ENCODE results near the gene NRARP. TPM values are rescaled to one million over a fixed set of nuclear protein-coding genes. Genes with fewer than 3 reads are reported as not detected.

NRARP gene
- total RNA-seq, 1 donor from 2014 or later, result 20.7 TPM

DNA sequence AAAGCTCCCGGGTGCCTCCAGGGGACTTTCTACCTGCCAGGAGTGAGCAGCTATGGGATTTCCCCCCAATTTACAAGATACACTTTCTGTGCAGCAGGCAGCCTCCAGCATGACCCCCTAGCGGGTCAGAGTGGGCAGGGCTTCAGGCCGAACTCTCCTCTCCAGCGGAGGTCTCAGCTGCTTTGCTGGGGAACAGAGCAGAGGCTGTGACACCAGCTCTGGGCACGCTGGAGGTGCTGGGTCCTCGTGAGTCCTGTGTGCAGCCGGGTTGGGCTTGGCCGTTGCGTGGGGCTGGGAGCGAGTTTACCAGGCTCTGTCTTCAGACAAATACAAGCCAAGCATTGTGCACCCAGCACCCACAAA, 2.9 kb downstream of the NRARP start:
- H3K27me3 ChIP-seq, result peaks cover 63% of the 10 kb centered on the region
- H2AFZ ChIP-seq (replicated peaks), result no peak overlapping the region
- peaks cover 49% of the 10 kb centered on the region for H3K4me1 ChIP-seq
- no peaks in the 10 kb centered on the region for H3K36me3 ChIP-seq
- peak overlapping the region; percentile 83 for H3K4me3 ChIP-seq
- H3K4me3 Mint-ChIP-seq, result peak overlapping the region; percentile 80
- peaks cover 46% of the 10 kb centered on the region for H3K4me1 Mint-ChIP-seq
- H3K27ac Mint-ChIP-seq, result no peak overlapping the region
- DNase-seq (ENCODE audit: low spot score), result peak; percentile 74
- no peak for TF ChIP-seq EZH2phosphoT487 (IDR thresholded peaks at IDR 0.05)
- TF ChIP-seq, protein P1, sequence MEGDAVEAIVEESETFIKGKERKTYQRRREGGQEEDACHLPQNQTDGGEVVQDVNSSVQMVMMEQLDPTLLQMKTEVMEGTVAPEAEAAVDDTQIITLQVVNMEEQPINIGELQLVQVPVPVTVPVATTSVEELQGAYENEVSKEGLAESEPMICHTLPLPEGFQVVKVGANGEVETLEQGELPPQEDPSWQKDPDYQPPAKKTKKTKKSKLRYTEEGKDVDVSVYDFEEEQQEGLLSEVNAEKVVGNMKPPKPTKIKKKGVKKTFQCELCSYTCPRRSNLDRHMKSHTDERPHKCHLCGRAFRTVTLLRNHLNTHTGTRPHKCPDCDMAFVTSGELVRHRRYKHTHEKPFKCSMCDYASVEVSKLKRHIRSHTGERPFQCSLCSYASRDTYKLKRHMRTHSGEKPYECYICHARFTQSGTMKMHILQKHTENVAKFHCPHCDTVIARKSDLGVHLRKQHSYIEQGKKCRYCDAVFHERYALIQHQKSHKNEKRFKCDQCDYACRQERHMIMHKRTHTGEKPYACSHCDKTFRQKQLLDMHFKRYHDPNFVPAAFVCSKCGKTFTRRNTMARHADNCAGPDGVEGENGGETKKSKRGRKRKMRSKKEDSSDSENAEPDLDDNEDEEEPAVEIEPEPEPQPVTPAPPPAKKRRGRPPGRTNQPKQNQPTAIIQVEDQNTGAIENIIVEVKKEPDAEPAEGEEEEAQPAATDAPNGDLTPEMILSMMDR (IDR thresholded peaks at IDR 0.05), result peak; percentile 4
- peaks cover 48% of the 10 kb centered on the region for H4K20me1 ChIP-seq (ENCODE audit: low read depth)
- H3K9me3 Mint-ChIP-seq, result peaks cover 2% of the 10 kb centered on the region
- peak overlapping the region; percentile 99 for H3K4me2 ChIP-seq
- no peaks in the 10 kb centered on the region for H3K9me3 ChIP-seq (ENCODE audit: low read depth)
- H3K27ac ChIP-seq, result no peak overlapping the region
- H3K9ac ChIP-seq, result no peak overlapping the region
- H3K79me2 ChIP-seq (ENCODE audit: low read depth), result peaks cover 18% of the 10 kb centered on the region
- peaks cover 10% of the 10 kb centered on the region for H3K27me3 Mint-ChIP-seq (ENCODE audit: insufficient read depth, low read depth)
- peaks cover 3% of the 10 kb centered on the region for H3K36me3 Mint-ChIP-seq
- peaks cover 76% of the 10 kb centered on the region for H3F3A ChIP-seq (ENCODE audit: low read depth)

- no peak overlapping the region for H3K27ac Mint-ChIP-seq
- H3K4me3 ChIP-seq, result peak overlapping the region; percentile 83
Measured at GRCh38 chr9:137298401-137299202, 3.5 kb downstream of the NRARP start.

DNA sequence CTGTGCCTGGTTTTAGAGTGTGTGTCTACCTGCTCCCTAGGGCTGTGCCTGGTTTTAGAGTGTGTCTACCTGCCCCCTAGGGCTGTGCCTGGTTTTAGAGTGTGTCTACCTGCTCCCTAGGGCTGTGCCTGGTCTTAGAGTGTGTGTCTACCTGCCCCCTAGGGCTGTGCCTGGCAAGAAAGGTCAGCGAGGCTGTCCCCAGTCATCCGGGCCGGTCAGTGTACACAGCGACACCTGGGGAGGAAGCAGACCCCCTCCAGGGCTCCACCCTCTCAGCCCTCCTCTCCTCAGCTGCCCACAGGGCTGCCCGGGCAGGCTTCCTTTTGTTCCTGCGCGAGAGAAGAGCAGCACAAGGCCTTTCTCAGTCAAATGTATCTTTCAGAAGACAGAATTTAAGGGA, 4.1 kb downstream of the NRARP start:
- TF ChIP-seq, protein P1 (IDR thresholded peaks at IDR 0.05), result no peak
- no peak for TF ChIP-seq EZH2phosphoT487 (IDR thresholded peaks at IDR 0.05)
- peaks cover 42% of the 10 kb centered on the region for H4K20me1 ChIP-seq (ENCODE audit: low read depth)
- H3F3A ChIP-seq (ENCODE audit: low read depth), result peaks cover 77% of the 10 kb centered on the region
- Mint-ChIP-seq H3K4me3 (peak overlapping the region; percentile 10), H3K4me1 (peaks cover 36% of the 10 kb centered on the region), H3K9me3 (peaks cover 2% of the 10 kb centered on the region), H3K27ac (no peak overlapping the region), H3K36me3 (peaks cover 3% of the 10 kb centered on the region), H3K27me3 (ENCODE audit: insufficient read depth, low read depth) (peaks cover 12% of the 10 kb centered on the region)
- H3K9me3 ChIP-seq (ENCODE audit: low read depth), result no peaks in the 10 kb centered on the region
- H3K36me3 ChIP-seq, result no peaks in the 10 kb centered on the region
- H3K9ac ChIP-seq, result no peak overlapping the region
- H3K79me2 ChIP-seq (ENCODE audit: low read depth), result peaks cover 18% of the 10 kb centered on the region
- H2AFZ ChIP-seq (replicated peaks), result no peak overlapping the region
- H3K4me3 ChIP-seq, result no peak overlapping the region
- H3K4me2 ChIP-seq, result peak overlapping the region; percentile 99
- peaks cover 64% of the 10 kb centered on the region for H3K27me3 ChIP-seq
- no peak overlapping the region for H3K27ac ChIP-seq
- no peak for DNase-seq (ENCODE audit: low spot score)
- peaks cover 39% of the 10 kb centered on the region for H3K4me1 ChIP-seq

More at GRCh38 chr9:137298401-137299202, 3.5 kb downstream of the NRARP start:
- peaks cover 42% of the 10 kb centered on the region for H3K4me1 Mint-ChIP-seq
- Histone ChIP-seq H3K9ac (no peak overlapping the region), H3K4me1 (peaks cover 45% of the 10 kb centered on the region), H3K9me3 (ENCODE audit: low read depth) (no peaks in the 10 kb centered on the region), H3K4me2 (peak overlapping the region; percentile 99), H4K20me1 (ENCODE audit: low read depth) (peaks cover 46% of the 10 kb centered on the region), H3K36me3 (no peaks in the 10 kb centered on the region), H3F3A (ENCODE audit: low read depth) (peaks cover 78% of the 10 kb centered on the region), H3K27ac (no peak overlapping the region), H3K27me3 (peaks cover 65% of the 10 kb centered on the region), H2AFZ (replicated peaks) (no peak overlapping the region), H3K79me2 (ENCODE audit: low read depth) (peaks cover 18% of the 10 kb centered on the region)
- H3K9me3 Mint-ChIP-seq, result peaks cover 2% of the 10 kb centered on the region
- TF ChIP-seq EZH2 (IDR thresholded peaks at IDR 0.05), result no peak
- TF ChIP-seq, protein P1 (IDR thresholded peaks at IDR 0.05), result no peak
- no peak for TF ChIP-seq EZH2phosphoT487 (IDR thresholded peaks at IDR 0.05)
- H3K27me3 Mint-ChIP-seq (ENCODE audit: insufficient read depth, low read depth), result peaks cover 12% of the 10 kb centered on the region
- H3K4me3 Mint-ChIP-seq, result peak overlapping the region; percentile 80
- peaks cover 3% of the 10 kb centered on the region for H3K36me3 Mint-ChIP-seq
- DNase-seq (ENCODE audit: low spot score), result peak; percentile 39

Measured in neural progenitor cell (in vitro differentiated cells).